ENCODE results near the gene FOCAD.

DNA sequence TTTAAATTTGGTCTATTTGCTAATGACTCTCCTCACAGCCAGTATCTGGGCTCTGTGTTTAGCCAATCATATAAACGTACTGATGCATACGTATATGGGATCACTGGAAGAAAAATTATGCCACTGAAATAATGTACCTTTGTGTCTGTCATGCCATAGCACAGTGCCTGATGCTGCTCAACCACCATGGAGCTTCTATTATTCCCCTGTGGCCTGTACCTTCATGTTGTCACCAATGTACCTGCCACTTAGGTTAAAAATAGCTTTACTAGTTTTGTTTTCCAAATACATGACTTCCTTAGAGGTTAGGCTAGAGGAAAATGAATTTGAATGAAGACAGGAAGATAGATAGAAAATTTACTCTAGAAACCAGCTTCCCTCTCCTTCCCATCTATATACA is 312.8 kb downstream of the FOCAD start:
- TF ChIP-seq POLR2A (IDR thresholded peaks at IDR 0.05) (no peak), POLR2AphosphoS5 (IDR thresholded peaks at IDR 0.05) (no peak)
